Epithelial cell of prostate (primary cell): Measurements from ENCODE around the gene PISD.

Source experiments
- DNase-seq: peaks from one replicate; pipeline ENCODE4 v3.0.0-alpha.2; 2011; ENCODE audit warnings: low read depth, low spot score
- H3K27ac ChIP-seq: fragments of 450-650 bp; 2 replicates; pipeline ENCODE4 v1.5.1; 2017; ENCODE audit warnings: mild to moderate bottlenecking

The PISD gene

GRCh38 chr22:31653944-31654343 lies 8.1 kb downstream of the PISD start:
- DNase-seq, result no peak
- H3K27ac ChIP-seq, result peak overlapping the region; percentile 98

GRCh38 chr22:31652911-31653684 lies 8.9 kb downstream of the PISD start:
- DNase-seq, result no peak
- H3K27ac ChIP-seq, result peak overlapping the region; percentile 98

- DNase-seq, result no peak
- peak overlapping the region; percentile 98 for H3K27ac ChIP-seq
These were observed 9.9 kb downstream of the PISD start for GRCh38 chr22:31652088-31652487.

GRCh38 chr22:31651664-31652063 lies 10.4 kb downstream of the PISD start:
- peak overlapping the region; percentile 98 for H3K27ac ChIP-seq
- no peak for DNase-seq

- H3K27ac ChIP-seq, result peak overlapping the region; percentile 98
- DNase-seq, result no peak
These were observed 11.6 kb downstream of the PISD start for GRCh38 chr22:31650391-31650790.

GRCh38 chr22:31647523-31648320 lies 14.3 kb downstream of the PISD start:
- DNase-seq, result no peak

GRCh38 chr22:31647066-31647465 lies 14.9 kb downstream of the PISD start:
- peak overlapping the region; percentile 98 for H3K27ac ChIP-seq
- DNase-seq, result no peak

More at GRCh38 chr22:31647523-31648320, 14.3 kb downstream of the PISD start:
- peak overlapping the region; percentile 98 for H3K27ac ChIP-seq

GRCh38 chr22:31646186-31647019 lies 15.6 kb downstream of the PISD start:
- peak; percentile 93 for DNase-seq
- H3K27ac ChIP-seq, result peak overlapping the region; percentile 98

GRCh38 chr22:31639436-31640039 lies 22.5 kb downstream of the PISD start:
- H3K27ac ChIP-seq, result peak overlapping the region; percentile 35
- DNase-seq, result no peak

- peak overlapping the region; percentile 13 for H3K27ac ChIP-seq
- no peak for DNase-seq
These were observed 24.0 kb downstream of the PISD start for GRCh38 chr22:31637891-31638618.

- H3K27ac ChIP-seq, result no peak overlapping the region
- DNase-seq, result no peak
These were observed 24.5 kb downstream of the PISD start for GRCh38 chr22:31637447-31637890.

GRCh38 chr22:31635638-31636306 lies 26.2 kb downstream of the PISD start:
- DNase-seq, result peak; percentile 5
- no peak overlapping the region for H3K27ac ChIP-seq

GRCh38 chr22:31631436-31631835 lies 30.6 kb downstream of the PISD start:
- DNase-seq, result no peak

GRCh38 chr22:31630331-31631329 lies 31.4 kb downstream of the PISD start:
- no peak for DNase-seq

More at GRCh38 chr22:31631436-31631835, 30.6 kb downstream of the PISD start:
- H3K27ac ChIP-seq, result peak overlapping the region; percentile 77

GRCh38 chr22:31629741-31630184 lies 32.3 kb downstream of the PISD start:
- peak overlapping the region; percentile 77 for H3K27ac ChIP-seq
- DNase-seq, result no peak

More at GRCh38 chr22:31630331-31631329, 31.4 kb downstream of the PISD start:
- peak overlapping the region; percentile 77 for H3K27ac ChIP-seq

GRCh38 chr22:31628969-31629708 lies 32.9 kb downstream of the PISD start:
- DNase-seq, result no peak
- H3K27ac ChIP-seq, result no peak overlapping the region

GRCh38 chr22:31628362-31628761 lies 33.7 kb downstream of the PISD start:
- no peak for DNase-seq
- no peak overlapping the region for H3K27ac ChIP-seq
